Hematopoietic multipotent progenitor cell treated with erythropoietin and hydrocortisone succinate and interleukin-3 and kit ligand, for 8 days (in vitro differentiated cells): Measurements from ENCODE around the gene KLHL5.
"Not testable (repeated sequence)": the region's sequence is repeated elsewhere in the genome, so short reads cannot be mapped to it uniquely, and the experiment has no call there.

Experiments
- DNase-seq: peaks from one replicate; pipeline ENCODE4 v3.0.0-alpha.2; 2015

Gene KLHL5

GRCh38 chr4:39106011-39106410, 44.0 kb downstream of the KLHL5 start:
- no peak for DNase-seq

- no peak for DNase-seq
These were observed 52.4 kb downstream of the KLHL5 start for GRCh38 chr4:39114436-39114835.

- DNase-seq: no peak
These were observed 56.1 kb downstream of the KLHL5 start for GRCh38 chr4:39118034-39118658.

GRCh38 chr4:39120418-39120817, 58.4 kb downstream of the KLHL5 start:
- no peak for DNase-seq

- DNase-seq: no peak
These were observed 63.0 kb downstream of the KLHL5 start for GRCh38 chr4:39124885-39125599.

- no peak for DNase-seq
These were observed 63.6 kb downstream of the KLHL5 start for GRCh38 chr4:39125600-39125985.

- DNase-seq: no peak
These were observed 64.4 kb downstream of the KLHL5 start for GRCh38 chr4:39126256-39127095.

- DNase-seq: no peak
These were observed 71.6 kb downstream of the KLHL5 start for GRCh38 chr4:39133623-39134022.

- DNase-seq: no peak
These were observed 72.8 kb downstream of the KLHL5 start for GRCh38 chr4:39134683-39135306.

GRCh38 chr4:39138227-39138626, 76.2 kb downstream of the KLHL5 start:
- DNase-seq: not testable (repeated sequence)

GRCh38 chr4:39146211-39146610, 84.2 kb downstream of the KLHL5 start:
- no peak for DNase-seq

GRCh38 chr4:39154009-39154408, 92.0 kb downstream of the KLHL5 start:
- DNase-seq: no peak

GRCh38 chr4:39157520-39157919, 95.5 kb downstream of the KLHL5 start:
- no peak for DNase-seq

GRCh38 chr4:39166177-39166576, 104.1 kb downstream of the KLHL5 start:
- DNase-seq: no peak

GRCh38 chr4:39166669-39167068, 104.6 kb downstream of the KLHL5 start:
- DNase-seq: no peak

- no peak for DNase-seq
These were observed 107.4 kb downstream of the KLHL5 start for GRCh38 chr4:39169426-39169825.

- no peak for DNase-seq
These were observed 108.3 kb downstream of the KLHL5 start for GRCh38 chr4:39170301-39170700.
